ENCODE measurements around the gene CFC1B.
"Not testable (repeated sequence)": the region's sequence is repeated elsewhere in the genome, so short reads cannot be mapped to it uniquely, and the experiment has no call there.

Gene CFC1B

DNA sequence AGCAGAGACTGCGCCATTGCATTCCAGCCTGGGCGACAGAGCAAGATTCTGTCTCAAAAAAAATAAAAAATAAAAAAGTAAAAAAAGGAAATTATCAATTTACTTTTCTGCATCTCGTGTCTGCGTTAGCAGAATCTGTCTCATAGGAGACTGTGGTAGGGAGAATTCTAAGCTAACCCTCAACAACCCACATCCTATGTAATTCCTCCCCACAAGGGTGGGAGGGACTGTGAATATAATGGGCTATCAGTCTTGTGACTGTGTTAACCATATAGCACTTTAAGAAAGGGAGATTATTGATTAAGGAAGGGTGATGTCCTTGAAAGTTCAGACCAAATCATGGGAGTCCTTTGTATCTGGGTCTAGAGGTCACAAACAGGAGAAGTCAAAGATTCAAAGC, 45.1 kb downstream of the CFC1B start:
- DNase-seq (ENCODE audit: low read depth), result not testable (repeated sequence)

DNA sequence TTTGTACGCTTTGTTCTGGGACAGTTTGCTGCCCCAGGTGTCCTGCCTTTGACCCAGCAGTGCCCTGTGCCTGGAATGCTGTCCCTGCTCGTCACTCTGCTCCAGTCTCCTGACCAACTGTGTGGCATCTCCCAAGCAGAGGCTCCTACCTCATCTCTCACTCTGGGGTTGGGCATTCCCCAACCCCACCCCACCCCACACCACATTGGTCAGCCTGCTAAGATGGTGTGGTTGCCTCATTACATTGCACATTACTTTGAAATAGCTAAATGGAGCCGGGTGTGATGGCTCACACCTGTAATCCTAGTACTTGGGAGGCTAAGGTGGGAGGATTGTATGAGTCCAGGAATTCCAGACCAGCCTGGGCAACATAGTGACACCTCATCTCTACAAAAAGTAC, 50.9 kb downstream of the CFC1B start:
- not testable (repeated sequence) for DNase-seq (ENCODE audit: low read depth)

DNA sequence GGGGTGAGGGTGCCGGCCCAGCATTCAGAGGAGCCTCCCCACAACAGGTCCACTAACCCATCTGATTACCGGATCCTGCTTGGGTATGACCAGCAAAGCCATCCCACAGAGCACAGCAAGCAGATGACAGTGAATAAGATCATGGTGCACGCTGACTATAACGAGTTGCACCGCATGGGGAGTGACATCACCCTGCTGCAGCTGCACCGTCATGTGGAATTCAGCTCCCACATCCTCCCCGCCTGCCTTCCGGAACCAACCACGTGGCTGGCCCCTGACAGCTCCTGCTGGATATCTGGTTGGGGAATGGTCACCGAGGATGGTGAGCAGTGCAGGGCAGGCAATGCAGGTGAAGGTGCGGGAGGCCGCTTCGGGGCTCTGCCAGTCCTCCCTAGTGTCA, 53.2 kb downstream of the CFC1B start:
- not testable (repeated sequence) for DNase-seq (ENCODE audit: low read depth)

DNA sequence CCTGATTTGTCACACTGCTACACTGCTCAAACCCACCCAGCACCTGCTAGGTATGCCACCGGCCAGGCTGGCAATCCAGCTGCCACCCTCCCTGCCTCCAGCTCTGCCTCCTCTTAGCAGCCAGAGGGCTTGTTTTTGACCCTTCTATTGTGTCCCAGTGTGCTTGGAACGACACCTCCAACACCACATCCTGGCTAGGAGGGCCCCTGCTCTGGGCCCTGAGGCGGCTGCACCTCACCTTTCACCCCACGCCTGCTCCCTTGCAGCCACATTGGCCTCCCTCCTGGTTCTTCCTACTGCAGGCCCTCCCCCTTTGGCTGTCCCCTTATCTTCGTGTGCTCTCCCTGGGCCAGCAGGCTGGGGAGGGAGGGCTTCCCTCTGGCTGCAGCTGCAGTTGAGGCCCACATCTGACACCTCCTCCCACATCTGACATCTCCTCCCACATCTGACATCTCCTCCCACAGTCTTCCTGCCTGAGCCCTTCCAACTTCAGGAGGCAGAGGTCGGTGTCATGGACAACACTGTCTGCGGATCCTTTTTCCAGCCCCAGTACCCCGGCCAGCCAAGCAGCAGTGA, 55.3 kb downstream of the CFC1B start:
- not testable (repeated sequence) for DNase-seq (ENCODE audit: low read depth)

DNA sequence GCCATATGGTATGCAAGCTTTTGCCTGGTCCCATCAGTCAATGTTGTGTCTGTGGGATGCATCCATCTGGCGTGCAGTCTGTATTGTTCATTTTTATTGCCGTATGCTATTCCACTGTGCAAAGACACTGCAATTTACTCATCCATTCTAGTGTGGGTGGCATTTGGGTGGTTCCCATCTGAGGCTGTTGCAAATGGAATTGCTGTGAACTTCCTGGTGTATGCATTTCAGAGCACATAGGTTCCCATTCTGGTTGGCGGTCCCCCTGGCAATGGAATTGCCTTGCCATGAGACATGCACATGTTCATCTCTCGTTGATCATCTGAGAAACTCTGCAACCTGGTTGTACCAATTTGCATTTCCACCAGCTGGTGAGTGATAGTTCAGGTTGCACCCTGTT, 56.5 kb downstream of the CFC1B start:
- not testable (repeated sequence) for DNase-seq (ENCODE audit: low read depth)
